WTC11 (cell line): ENCODE measurements around the gene AHNAK2. TPM values are rescaled to one million over a fixed set of nuclear protein-coding genes. Genes with fewer than 3 reads are reported as not detected.

Experiments
- ATAC-seq: fragments of 200-7000 bp; cut with Tn5 transposase; 2 replicates; pipeline ENCODE4 v1.10.0; 2021; ENCODE audit warnings: mild to moderate bottlenecking, moderate library complexity
- CTCF ChIA-PET: fragments of 300-600 bp; sonication (Branson Sonifier 250); formaldehyde crosslinking; loops from one replicate; lab custom pipeline; 2021; ENCODE audit warnings: antibody characterized with exemption; lab: Charles Lee
- POLR2A ChIA-PET: fragments of 350-600 bp; sonication (Branson Sonifier 250); formaldehyde crosslinking; loops from one replicate; lab custom pipeline; 2021; ENCODE audit warnings: antibody characterized with exemption; lab: Charles Lee
- DNase-seq: peaks from one replicate; pipeline ENCODE4 v3.0.0; 2021; ENCODE audit warnings: low spot score
- H3K27ac Mint-ChIP-seq: 2 replicates; pipeline ENCODE4 v1.8.0; 2021; ENCODE audit warnings: mixed read lengths
- H3K27me3 Mint-ChIP-seq: 2 replicates; pipeline ENCODE4 v1.8.0; 2021; ENCODE audit warnings: low read depth, mild to moderate bottlenecking, moderate library complexity, mixed read lengths
- H3K36me3 Mint-ChIP-seq: 2 replicates; pipeline ENCODE4 v1.8.0; 2021; ENCODE audit warnings: mixed read lengths
- H3K4me1 Mint-ChIP-seq: 2 replicates; pipeline ENCODE4 v1.8.0; 2022; ENCODE audit warnings: mixed read lengths
- H3K4me3 Mint-ChIP-seq: 2 replicates; pipeline ENCODE4 v1.8.0; 2021; ENCODE audit warnings: mild to moderate bottlenecking, moderate library complexity, mixed read lengths
- H3K9me3 Mint-ChIP-seq: 2 replicates; pipeline ENCODE4 v1.8.0; 2021; ENCODE audit warnings: mixed read lengths
- CREB1 ChIP-seq: sonication (generic); formaldehyde crosslinking; IDR thresholded peaks from 2 replicates; pipeline ENCODE4 v1.8.0; 2023; ENCODE audit warnings: mild to moderate bottlenecking, missing genetic modification reagents
- EMX1 ChIP-seq: fragments of 250-450 bp; sonication (Bioruptor Pico); IDR thresholded peaks from 2 replicates; pipeline ENCODE4 v1.8.0; 2021; ENCODE audit warnings: mild to moderate bottlenecking
- FOXP1 ChIP-seq: sonication (generic); formaldehyde crosslinking; IDR thresholded peaks from 2 replicates; pipeline ENCODE4 v1.8.0; 2022; ENCODE audit warnings: missing genetic modification reagents, mild to moderate bottlenecking, moderate library complexity, borderline replicate concordance
- GABPB1 ChIP-seq: sonication (generic); formaldehyde crosslinking; IDR thresholded peaks from 2 replicates; pipeline ENCODE4 v1.8.1; 2023; ENCODE audit warnings: mild to moderate bottlenecking, missing genetic modification reagents
- GRHL2 ChIP-seq: fragments of 250-450 bp; sonication (Bioruptor Pico); IDR thresholded peaks from 2 replicates; pipeline ENCODE4 v1.8.0; 2022; ENCODE audit warnings: mild to moderate bottlenecking, moderate library complexity; ENCODE audit not compliant: insufficient replicate concordance, severe bottlenecking
- JAZF1 ChIP-seq: fragments of 250-450 bp; sonication (Bioruptor Pico); IDR thresholded peaks from 2 replicates; pipeline ENCODE4 v1.9.0; 2021; ENCODE audit warnings: moderate library complexity, mild to moderate bottlenecking, inconsistent platforms
- MYBL2 ChIP-seq: sonication (generic); formaldehyde crosslinking; IDR thresholded peaks from 2 replicates; pipeline ENCODE4 v1.8.1; 2023; ENCODE audit warnings: mild to moderate bottlenecking, moderate library complexity, missing genetic modification reagents
- NFE2L1 ChIP-seq: sonication (generic); formaldehyde crosslinking; IDR thresholded peaks from 2 replicates; pipeline ENCODE4 v1.8.1; 2023; ENCODE audit warnings: missing genetic modification reagents
- SMAD4 ChIP-seq: sonication (generic); formaldehyde crosslinking; IDR thresholded peaks from 2 replicates; pipeline ENCODE4 v1.8.0; 2022; ENCODE audit warnings: mild to moderate bottlenecking, missing genetic modification reagents
- TEAD1 ChIP-seq: sonication (generic); formaldehyde crosslinking; IDR thresholded peaks from 2 replicates; pipeline ENCODE4 v1.8.0; 2022; ENCODE audit warnings: mild to moderate bottlenecking, missing genetic modification reagents
- ZBTB21 ChIP-seq: sonication (generic); formaldehyde crosslinking; IDR thresholded peaks from 2 replicates; pipeline ENCODE4 v1.8.1; 2023; ENCODE audit warnings: mild to moderate bottlenecking, missing genetic modification reagents, borderline replicate concordance
- ZNF121 ChIP-seq: sonication (generic); formaldehyde crosslinking; IDR thresholded peaks from 2 replicates; pipeline ENCODE4 v1.8.0; 2023; ENCODE audit warnings: missing genetic modification reagents
- ZNF219 ChIP-seq: sonication (generic); formaldehyde crosslinking; IDR thresholded peaks from 2 replicates; pipeline ENCODE4 v1.8.0; 2023; ENCODE audit warnings: missing genetic modification reagents, mild to moderate bottlenecking, borderline replicate concordance
- ZNF671 ChIP-seq: fragments of 250-450 bp; sonication (Bioruptor Pico); IDR thresholded peaks from 2 replicates; pipeline ENCODE4 v1.8.0; 2021; ENCODE audit warnings: mild to moderate bottlenecking
- total RNA-seq: library from RNA; stranded (reverse); gene quantifications from 3 replicates; pipeline ENCODE4 v1.2.3, GENCODE V29; 2021
- TF ChIP-seq, protein P1 (sequence below): sonication (generic); formaldehyde crosslinking; IDR thresholded peaks from 2 replicates; pipeline ENCODE4 v1.8.0; 2022; ENCODE audit warnings: mild to moderate bottlenecking, missing genetic modification reagents
- TF ChIP-seq, protein P2 (sequence below): sonication (generic); formaldehyde crosslinking; IDR thresholded peaks from 2 replicates; pipeline ENCODE4 v1.8.1; 2022; ENCODE audit warnings: mild to moderate bottlenecking, missing genetic modification reagents, moderate library complexity, borderline replicate concordance
- TF ChIP-seq, protein P3 (sequence below): sonication (generic); formaldehyde crosslinking; IDR thresholded peaks from 2 replicates; pipeline ENCODE4 v1.8.0; 2023; ENCODE audit warnings: missing genetic modification reagents, mild to moderate bottlenecking, borderline replicate concordance
- TF ChIP-seq, protein P4 (sequence below): sonication (generic); formaldehyde crosslinking; conservative IDR thresholded peaks from 2 replicates; pipeline ENCODE4 v1.8.1; 2022; ENCODE audit warnings: mild to moderate bottlenecking, missing genetic modification reagents
- TF ChIP-seq, protein P5 (sequence below): sonication (generic); formaldehyde crosslinking; IDR thresholded peaks from 2 replicates; pipeline ENCODE4 v1.8.0; 2023; ENCODE audit warnings: mild to moderate bottlenecking, missing genetic modification reagents
- TF ChIP-seq, protein P6 (sequence below): fragments of 200-600 bp; IDR thresholded peaks from 2 replicates; pipeline ENCODE4 v1.8.0; 2022; ENCODE audit warnings: antibody characterized with exemption

The AHNAK2 gene
- total RNA-seq, 1 experiment from 2014 or later, result 3.5 TPM

DNA sequence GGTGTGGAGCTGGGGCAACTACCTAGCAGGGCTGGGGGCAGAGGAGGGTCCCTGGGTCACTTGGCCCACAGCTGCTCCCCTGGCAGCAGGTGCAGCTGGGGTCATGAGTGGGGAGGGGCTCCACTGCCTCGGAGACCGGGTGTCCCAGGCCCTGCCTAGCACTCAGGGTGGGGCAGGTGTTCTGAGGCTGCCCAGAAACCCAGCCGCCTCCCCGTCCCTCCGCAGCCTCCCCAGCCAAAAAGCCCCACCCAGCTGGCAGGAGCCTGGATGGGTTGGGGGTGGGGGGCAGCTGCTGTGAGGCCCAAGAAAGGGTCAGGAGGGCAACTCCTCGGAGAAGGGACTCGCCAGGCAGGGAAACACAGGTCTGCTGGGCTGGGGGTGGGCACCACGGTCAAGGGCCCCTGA, 11.2 kb downstream of the AHNAK2 start (continued):
- TF ChIP-seq ZBTB21 (no peak), GABPB1 (CRISPR knock-in tag) (no peak)
- TF ChIP-seq, protein P1, sequence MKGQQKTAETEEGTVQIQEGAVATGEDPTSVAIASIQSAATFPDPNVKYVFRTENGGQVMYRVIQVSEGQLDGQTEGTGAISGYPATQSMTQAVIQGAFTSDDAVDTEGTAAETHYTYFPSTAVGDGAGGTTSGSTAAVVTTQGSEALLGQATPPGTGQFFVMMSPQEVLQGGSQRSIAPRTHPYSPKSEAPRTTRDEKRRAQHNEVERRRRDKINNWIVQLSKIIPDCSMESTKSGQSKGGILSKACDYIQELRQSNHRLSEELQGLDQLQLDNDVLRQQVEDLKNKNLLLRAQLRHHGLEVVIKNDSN (CRISPR knock-in tag), result no peak
- TF ChIP-seq, protein P2, sequence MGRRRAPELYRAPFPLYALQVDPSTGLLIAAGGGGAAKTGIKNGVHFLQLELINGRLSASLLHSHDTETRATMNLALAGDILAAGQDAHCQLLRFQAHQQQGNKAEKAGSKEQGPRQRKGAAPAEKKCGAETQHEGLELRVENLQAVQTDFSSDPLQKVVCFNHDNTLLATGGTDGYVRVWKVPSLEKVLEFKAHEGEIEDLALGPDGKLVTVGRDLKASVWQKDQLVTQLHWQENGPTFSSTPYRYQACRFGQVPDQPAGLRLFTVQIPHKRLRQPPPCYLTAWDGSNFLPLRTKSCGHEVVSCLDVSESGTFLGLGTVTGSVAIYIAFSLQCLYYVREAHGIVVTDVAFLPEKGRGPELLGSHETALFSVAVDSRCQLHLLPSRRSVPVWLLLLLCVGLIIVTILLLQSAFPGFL, result no peak

DNA sequence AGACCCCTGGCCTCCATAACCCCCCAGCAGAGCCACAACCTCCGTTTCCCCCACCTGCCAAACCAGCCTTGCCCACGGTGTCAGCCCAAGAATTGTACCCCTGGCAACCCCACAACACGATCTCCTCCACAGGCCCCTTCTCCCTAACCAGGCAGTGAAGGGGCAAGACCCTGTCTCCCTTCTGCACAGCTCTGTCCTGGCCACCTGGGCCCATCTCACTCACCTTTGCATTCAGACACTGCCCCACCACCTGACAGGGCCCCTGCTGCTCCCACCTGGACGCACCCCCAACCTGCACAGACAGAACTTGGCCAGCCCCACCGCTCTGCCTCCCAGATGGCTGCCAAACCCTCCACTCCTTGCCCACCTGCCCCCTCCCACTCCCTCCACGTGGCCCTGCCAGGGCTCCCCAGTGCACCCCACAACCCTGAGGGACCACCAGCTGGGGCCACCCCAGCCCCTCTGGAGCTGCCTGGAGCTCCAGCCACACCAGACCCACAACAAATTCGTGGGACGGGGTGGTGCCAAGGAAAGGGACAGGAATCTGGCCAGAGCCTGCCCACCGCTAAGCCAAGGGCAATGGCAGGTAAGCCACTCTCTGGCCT, 11.8 kb downstream of the AHNAK2 start:
- Mint-ChIP-seq H3K4me1 (peaks cover 6% of the 10 kb centered on the region), H3K27ac (no peak overlapping the region), H3K27me3 (peaks cover 2% of the 10 kb centered on the region; the same call in 1 of the 2 replicates), H3K9me3 (no peaks in the 10 kb centered on the region), H3K4me3 (no peak overlapping the region), H3K36me3 (no peaks in the 10 kb centered on the region)
- POLR2A ChIA-PET, result no interaction called here
- CTCF ChIA-PET, result no interaction called here
- no peak for DNase-seq
- no peak for ATAC-seq
- TF ChIP-seq NFE2L1 (no peak), ZNF671 (no peak), GRHL2 (CRISPR knock-in tag) (no peak), FOXP1 (no peak), ZNF121 (no peak), JAZF1 (CRISPR knock-in tag) (no peak), SMAD4 (CRISPR knock-in tag) (no peak), MYBL2 (CRISPR knock-in tag) (no peak), CREB1 (CRISPR knock-in tag) (no peak), ZNF219 (no peak), EMX1 (no peak), TEAD1 (CRISPR knock-in tag) (no peak)
- TF ChIP-seq, protein P3, sequence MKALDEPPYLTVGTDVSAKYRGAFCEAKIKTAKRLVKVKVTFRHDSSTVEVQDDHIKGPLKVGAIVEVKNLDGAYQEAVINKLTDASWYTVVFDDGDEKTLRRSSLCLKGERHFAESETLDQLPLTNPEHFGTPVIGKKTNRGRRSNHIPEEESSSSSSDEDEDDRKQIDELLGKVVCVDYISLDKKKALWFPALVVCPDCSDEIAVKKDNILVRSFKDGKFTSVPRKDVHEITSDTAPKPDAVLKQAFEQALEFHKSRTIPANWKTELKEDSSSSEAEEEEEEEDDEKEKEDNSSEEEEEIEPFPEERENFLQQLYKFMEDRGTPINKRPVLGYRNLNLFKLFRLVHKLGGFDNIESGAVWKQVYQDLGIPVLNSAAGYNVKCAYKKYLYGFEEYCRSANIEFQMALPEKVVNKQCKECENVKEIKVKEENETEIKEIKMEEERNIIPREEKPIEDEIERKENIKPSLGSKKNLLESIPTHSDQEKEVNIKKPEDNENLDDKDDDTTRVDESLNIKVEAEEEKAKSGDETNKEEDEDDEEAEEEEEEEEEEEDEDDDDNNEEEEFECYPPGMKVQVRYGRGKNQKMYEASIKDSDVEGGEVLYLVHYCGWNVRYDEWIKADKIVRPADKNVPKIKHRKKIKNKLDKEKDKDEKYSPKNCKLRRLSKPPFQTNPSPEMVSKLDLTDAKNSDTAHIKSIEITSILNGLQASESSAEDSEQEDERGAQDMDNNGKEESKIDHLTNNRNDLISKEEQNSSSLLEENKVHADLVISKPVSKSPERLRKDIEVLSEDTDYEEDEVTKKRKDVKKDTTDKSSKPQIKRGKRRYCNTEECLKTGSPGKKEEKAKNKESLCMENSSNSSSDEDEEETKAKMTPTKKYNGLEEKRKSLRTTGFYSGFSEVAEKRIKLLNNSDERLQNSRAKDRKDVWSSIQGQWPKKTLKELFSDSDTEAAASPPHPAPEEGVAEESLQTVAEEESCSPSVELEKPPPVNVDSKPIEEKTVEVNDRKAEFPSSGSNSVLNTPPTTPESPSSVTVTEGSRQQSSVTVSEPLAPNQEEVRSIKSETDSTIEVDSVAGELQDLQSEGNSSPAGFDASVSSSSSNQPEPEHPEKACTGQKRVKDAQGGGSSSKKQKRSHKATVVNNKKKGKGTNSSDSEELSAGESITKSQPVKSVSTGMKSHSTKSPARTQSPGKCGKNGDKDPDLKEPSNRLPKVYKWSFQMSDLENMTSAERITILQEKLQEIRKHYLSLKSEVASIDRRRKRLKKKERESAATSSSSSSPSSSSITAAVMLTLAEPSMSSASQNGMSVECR (CRISPR knock-in tag), result no peak
- TF ChIP-seq, protein P4, sequence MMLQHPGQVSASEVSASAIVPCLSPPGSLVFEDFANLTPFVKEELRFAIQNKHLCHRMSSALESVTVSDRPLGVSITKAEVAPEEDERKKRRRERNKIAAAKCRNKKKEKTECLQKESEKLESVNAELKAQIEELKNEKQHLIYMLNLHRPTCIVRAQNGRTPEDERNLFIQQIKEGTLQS (CRISPR knock-in tag), result no peak
- TF ChIP-seq, protein P5, sequence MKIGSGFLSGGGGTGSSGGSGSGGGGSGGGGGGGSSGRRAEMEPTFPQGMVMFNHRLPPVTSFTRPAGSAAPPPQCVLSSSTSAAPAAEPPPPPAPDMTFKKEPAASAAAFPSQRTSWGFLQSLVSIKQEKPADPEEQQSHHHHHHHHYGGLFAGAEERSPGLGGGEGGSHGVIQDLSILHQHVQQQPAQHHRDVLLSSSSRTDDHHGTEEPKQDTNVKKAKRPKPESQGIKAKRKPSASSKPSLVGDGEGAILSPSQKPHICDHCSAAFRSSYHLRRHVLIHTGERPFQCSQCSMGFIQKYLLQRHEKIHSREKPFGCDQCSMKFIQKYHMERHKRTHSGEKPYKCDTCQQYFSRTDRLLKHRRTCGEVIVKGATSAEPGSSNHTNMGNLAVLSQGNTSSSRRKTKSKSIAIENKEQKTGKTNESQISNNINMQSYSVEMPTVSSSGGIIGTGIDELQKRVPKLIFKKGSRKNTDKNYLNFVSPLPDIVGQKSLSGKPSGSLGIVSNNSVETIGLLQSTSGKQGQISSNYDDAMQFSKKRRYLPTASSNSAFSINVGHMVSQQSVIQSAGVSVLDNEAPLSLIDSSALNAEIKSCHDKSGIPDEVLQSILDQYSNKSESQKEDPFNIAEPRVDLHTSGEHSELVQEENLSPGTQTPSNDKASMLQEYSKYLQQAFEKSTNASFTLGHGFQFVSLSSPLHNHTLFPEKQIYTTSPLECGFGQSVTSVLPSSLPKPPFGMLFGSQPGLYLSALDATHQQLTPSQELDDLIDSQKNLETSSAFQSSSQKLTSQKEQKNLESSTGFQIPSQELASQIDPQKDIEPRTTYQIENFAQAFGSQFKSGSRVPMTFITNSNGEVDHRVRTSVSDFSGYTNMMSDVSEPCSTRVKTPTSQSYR, result no peak
- TF ChIP-seq, protein P6, sequence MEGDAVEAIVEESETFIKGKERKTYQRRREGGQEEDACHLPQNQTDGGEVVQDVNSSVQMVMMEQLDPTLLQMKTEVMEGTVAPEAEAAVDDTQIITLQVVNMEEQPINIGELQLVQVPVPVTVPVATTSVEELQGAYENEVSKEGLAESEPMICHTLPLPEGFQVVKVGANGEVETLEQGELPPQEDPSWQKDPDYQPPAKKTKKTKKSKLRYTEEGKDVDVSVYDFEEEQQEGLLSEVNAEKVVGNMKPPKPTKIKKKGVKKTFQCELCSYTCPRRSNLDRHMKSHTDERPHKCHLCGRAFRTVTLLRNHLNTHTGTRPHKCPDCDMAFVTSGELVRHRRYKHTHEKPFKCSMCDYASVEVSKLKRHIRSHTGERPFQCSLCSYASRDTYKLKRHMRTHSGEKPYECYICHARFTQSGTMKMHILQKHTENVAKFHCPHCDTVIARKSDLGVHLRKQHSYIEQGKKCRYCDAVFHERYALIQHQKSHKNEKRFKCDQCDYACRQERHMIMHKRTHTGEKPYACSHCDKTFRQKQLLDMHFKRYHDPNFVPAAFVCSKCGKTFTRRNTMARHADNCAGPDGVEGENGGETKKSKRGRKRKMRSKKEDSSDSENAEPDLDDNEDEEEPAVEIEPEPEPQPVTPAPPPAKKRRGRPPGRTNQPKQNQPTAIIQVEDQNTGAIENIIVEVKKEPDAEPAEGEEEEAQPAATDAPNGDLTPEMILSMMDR, result no peak
